KBM-7 (cell line): ENCODE data around the gene TSC22D1.

ENCODE experiments used
- DNase-seq: peaks from one replicate; pipeline ENCODE4 v3.0.0-alpha.2; 2015
- in situ Hi-C: fragments of 300-500 bp; cut with MboI; formaldehyde crosslinking; loops from 2 replicates; pipeline ENCODE4 v1.14.3; 2020; ENCODE audit warnings: low sequenced_read_pairs, low pct_unique_long_range_greater_than_20kb, mixed read lengths

The TSC22D1 gene

DNA sequence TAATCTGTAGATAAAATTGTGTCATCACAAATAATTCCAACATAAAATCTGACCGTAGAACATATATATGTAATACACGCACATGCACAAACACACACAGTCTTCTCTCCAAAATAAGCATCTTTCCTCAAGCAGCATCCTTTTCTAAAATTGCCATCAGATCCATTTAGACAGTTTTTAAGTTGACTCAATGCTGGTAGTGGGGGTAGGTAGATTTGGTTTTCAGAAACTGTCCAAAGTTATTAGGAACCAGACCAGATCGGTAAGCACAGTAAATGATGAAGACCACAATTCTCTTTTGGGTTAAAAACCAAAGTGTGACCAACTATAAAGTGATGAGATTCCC lies 137.9 kb downstream of the TSC22D1 start:
- DNase-seq, result no peak
- in situ Hi-C loops, result no loop called here

DNA sequence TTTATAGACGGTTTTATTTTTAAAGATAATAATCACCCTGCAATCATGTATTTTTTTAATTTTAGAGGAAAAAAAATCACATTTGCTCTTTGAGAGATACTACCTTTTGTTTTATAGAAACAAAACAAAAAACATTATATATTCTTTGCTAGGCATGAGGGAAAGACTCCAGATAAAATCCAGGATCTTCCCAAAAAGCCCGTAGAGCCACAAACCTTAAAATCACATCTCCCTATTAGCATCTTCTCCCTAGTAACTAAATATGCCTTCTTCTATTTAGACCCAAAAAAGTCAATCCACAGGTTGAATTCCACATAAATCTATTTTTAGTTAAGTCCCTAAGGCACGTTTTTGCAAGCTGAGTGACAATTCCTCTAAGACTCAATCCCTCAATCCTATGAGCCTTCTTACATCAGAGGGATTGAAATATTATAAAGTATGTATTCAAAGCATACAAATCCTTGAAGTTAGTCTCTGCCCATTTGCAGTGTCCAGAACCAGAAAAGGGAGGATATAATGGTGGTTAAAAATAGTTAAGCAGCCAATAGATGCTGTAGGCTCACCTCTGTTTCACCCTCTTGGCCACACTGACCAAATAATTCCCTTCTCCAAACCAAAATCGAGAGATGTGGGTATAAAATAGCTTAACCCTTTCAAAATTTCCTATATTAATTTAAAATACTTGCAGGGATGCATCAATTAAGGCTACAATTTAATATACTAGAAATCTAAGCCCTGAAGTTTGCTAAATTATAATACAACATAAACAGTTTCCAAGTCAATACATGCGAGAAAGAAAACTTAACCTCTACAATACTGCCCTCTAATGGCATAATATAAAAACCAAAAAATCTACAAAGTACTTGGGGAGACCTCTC lies 138.5 kb downstream of the TSC22D1 start:
- peak; percentile 79 for DNase-seq
- in situ Hi-C loops, result no loop called here

DNA sequence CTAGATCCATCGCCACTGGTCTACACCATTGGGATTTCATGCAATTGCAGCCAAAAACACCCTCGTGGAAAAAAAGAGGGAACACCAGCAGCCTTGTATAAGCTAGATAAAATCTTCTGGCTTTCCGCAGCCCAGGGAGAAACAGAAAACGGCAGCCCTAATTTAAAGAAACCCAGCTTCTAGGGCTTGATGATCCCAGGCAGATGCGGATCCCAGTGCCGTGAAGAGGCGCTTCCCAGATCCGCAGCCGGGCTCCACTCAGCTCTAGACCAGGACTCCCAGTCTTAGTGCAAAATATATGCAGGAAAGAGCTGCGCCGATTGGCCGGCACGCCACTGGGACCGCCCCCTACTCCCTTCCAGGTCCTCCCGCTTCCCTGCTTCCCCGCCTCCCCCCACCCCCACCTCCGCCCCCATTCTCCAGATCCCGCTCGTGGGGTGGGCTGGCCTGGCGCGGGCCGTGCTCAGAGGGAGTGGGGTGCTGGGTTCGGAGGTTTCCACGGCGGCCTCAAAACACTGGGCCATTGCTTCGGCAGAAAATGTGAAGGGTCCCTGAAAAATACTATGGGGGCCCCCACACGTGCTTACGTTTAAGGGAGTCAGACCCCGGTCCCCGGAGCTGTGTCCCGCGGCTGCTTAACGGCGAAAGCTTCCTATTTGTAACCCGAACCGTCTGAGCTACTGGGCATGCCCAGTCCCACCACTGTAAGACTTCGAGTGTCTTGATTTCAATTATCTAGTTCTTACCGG lies 139.4 kb downstream of the TSC22D1 start:
- peak; percentile 85 for DNase-seq

DNA sequence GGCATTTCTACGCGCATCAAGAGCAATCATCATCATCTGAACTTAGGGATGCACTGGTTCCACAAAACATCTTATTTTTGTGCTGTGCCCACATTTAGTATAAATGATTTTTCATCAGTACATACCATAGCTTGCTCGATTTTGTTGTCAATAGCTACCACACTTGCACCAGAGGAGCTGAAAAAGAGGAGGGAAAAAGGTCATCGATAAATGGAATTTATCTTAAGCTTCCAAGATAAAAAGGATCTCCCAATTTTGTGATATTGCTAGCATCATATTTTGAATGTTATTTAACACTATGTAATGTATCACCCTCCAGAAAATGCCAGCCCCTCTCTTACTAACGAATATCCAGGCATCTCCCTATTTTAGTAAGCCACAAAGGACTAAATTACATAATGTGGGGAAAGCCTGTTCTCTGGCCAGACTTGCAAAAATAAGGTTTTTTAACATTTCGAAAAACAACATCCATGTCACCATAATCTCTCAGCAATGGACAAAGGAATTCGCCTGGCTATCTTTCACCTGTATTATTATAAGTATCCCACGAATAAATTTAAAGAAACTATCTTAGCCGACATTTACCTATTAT lies 140.1 kb downstream of the TSC22D1 start:
- in situ Hi-C loops, result no loop called here
- DNase-seq, result no peak

More for the DNA sequence above, 139.4 kb downstream of the TSC22D1 start:
- in situ Hi-C loops, result no loop called here

DNA sequence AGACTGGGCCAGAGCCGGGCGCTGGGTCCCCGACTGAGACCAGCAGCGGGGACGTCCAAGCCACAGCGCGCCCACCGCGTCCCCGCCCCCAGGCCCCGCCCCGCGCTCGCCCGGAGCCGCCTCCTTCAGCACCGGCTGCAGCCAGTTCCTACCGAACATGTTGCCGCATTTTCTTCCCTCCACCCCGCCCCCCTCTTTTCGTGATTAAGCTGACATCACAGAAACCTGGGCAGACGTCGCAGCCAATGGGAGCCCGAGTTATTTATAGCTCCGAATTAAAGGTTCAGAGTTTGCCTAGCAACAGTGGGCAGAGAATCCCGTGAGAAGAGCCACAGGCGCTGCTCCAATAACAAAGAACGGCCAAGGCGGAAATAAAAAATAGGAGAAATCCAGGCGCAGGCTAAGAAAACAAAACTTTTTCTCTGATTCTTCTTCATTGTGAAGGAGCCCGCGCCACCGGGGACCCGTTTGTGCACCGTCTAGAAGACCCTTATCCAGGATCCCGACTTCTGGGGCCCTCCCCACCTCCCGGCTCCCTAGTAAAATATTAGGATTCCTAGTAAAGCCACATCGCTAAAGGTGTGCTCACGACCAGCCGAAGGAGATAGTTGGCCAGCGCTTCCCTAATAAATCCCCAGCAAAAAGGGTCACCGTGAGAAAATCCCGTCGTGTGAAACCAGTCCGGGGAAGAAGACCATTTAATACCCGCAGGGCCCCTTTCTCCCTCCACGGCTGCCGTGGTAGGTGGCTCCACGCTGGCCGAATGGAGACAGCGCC lies 140.8 kb downstream of the TSC22D1 start:
- in situ Hi-C loops, result no loop called here

DNA sequence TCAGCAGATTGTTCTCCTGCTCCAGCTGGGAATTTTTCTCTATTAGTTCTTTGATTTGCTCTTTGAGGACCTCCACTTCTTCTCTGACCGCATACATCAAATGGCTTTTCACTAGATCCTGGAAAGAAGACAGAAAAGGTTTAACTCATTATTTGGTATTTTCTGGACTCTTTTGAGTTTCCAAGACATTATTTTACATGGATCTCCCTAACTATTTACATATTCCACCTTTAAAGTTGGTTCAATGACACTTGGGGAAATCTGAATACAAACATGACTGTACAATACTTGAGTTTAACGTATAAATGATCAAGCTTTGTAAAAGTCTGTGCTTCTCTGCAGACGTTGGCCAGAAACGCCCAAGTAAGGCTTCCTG lies 141.4 kb downstream of the TSC22D1 start:
- DNase-seq, result no peak
- in situ Hi-C loops, result no loop called here

More for the DNA sequence above, 140.8 kb downstream of the TSC22D1 start:
- DNase-seq, result peak; percentile 98

DNA sequence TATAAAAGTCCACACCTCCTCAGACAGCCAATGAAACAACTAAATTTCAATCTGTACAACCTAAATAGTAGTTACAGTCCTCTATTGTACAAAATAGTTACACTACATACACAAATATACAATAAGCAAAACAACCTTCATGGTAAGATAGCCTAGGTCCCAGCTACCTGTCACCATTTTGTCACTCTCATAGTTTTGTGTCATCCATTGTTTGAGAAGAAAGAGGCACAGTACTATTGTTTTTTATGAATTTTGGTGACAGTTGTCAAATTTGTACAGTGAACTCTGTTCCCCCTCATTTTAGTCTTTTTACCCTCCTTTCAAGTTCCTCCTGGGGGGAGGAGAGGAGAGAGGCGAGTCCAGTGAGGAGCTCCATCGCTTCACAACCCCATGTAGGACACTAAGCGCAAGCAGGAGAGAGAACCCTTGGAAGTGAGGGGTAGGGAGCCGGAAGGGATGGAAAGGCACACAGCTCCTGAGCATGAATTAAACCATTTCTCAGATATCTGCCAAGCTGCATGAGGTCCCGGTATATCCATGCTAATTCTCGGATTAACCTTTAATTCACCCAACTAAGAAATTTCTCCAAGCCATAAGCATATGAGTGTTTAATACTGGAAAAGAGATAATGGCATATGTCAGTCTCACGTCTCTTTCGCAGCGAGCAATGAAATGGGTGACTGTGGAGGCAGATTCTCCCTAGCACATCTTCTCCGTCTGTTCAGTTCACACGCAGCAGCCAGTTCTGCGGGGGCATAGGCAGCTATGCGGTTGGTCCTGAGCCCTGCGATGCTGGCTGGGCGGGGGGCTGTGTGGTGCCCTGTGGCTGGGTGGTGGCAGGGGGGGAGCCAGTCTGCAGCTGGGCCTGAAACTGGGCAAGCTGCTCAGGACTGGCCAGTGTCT lies 142.0 kb downstream of the TSC22D1 start:
- in situ Hi-C loops, result no loop called here
- no peak for DNase-seq

DNA sequence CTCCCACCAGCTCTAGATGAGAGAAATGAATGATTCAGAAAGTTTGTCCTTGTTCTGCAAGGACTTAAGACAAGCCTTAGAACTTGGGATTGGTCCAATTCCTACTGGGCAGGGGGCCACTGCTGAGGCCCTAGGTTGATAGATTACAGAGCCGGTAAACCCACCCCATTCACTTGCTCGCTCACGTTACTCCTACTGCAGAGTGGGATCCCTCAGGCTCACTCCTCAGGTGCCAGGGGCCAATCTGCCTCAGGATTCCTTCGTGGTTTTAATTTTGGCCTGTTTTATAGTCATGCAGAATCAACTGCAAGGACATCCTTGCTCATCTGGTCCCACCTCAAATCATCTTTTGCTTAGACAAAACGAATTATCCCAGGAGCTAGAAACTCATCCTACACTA lies 143.5 kb downstream of the TSC22D1 start:
- in situ Hi-C loops, result no loop called here
- no peak for DNase-seq

DNA sequence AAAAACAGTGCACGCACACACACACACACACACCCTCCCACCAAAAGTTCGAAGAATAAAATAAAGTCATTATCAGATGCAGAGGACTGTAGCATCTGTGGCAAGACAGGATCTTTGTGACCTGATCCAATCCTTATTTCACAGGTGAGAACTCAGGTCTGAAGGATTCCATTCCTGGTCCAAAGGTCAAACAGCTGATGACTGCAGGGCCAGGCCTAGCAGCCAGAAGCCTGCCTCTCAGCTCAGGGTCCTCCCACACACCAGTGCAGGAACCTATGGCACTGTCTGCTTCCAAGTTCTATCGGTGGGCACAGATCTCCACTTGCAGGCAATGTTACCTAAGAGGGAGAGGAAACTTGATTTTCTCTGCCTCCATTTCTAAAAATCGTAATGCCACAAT lies 145.0 kb downstream of the TSC22D1 start:
- no peak for DNase-seq
- in situ Hi-C loops, result no loop called here

DNA sequence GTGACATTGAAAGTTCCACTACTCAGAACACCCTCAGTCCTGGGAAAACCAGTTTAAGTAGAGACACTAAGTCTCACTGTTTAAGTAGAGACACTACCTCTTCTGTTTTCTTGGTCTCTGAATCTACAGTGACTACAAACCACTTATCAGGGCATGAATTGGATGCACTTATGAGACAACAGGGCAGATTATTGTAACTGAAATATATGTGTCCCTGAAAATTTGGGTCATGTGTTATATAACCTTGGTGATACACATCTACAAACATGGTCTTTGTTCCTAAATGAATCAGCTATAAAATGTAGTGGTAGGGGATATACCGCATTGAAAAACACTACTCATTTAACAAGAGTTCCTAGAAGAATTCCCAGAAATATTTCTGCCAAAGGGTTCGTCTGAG lies 146.8 kb downstream of the TSC22D1 start:
- in situ Hi-C loops, result no loop called here
- no peak for DNase-seq

DNA sequence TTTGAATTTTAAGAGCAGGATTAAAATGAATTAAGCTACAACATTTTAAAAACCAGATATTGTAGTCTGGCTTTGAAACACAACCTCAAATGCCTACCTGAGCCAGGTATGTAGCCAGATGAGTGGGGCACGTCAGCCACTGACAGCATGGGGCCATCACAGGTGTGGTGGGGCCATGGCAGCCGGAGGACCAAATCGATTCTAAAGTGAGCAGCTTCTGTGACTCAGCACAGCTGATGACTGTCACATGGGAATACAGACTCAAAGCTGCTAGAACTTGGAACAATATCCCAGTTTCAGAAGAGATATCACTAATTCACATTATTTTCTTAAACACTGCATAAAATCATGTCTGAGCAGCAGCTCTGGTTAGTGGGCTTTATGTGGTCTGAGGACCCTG lies 149.7 kb downstream of the TSC22D1 start:
- in situ Hi-C loops, result no loop called here
- no peak for DNase-seq

DNA sequence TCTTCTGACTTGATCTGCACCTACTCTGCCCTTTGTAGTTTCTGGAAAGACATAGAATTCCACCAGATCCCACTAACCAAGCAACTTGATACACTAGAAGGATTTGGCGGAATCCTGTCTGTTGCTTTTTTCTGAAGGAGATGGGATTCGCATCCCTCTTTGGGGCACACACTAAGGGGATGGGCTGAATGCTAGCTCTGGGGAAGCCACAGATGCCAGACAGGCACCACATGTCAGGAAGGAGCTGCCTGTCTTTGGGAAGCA lies 150.4 kb downstream of the TSC22D1 start:
- no peak for DNase-seq
- in situ Hi-C loops, result no loop called here

DNA sequence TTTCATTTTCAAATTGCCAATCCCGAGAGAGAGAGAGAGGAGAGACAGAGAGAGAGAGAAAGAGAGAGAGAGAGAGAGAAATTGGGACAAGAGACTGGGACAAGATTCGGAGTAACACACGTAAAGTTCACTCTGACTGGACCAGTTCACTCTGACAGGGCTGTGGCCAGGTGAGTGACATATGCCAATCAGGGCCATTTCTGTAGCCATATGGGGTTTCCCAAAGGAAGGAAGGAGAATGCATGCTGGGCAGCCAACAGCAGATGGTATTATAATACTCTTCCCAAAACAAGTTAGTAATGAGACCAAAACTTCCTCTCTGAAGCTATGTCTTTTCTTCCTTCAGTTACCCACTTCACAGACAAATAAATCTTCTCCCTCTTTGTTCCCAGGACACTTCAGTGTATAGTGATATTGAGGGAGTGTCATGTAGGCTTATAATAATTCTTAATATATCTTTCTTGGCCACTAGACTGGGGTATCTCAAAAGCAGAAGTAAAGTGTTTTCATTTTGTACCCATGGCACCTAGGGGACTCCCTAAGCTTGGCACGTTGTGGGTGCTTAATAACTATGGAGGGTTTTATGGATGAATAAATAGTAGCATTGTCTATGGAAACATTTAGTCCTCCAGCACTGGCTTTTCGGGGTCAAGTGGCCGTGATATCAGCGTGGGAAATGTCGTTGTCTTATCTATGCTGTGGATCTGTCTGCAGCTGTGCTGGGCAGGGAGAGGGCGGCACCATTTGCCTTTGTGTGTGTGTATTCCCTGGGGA lies 150.9 kb downstream of the TSC22D1 start:
- DNase-seq, result no peak
- in situ Hi-C loops, result no loop called here

DNA sequence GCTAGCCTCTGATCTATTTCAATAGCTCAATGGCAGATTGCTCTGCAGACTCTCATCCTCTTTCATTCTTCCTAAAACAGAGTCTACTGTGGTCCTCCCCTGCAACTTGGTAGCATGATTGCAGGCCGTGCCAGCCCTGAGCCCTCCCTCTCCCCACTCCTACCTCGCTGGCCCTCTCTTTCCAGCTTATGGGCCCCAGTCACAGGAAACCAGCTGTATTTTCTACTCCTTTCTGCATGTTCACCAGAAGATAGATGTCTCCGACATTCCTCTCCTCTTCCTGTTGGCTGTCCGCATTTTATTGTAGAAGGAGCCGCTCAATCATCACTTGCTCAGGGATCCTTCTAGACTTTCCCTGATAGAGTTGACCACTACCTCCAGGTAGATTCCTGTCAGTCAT lies 152.3 kb downstream of the TSC22D1 start:
- no peak for DNase-seq
- in situ Hi-C loops, result no loop called here

DNA sequence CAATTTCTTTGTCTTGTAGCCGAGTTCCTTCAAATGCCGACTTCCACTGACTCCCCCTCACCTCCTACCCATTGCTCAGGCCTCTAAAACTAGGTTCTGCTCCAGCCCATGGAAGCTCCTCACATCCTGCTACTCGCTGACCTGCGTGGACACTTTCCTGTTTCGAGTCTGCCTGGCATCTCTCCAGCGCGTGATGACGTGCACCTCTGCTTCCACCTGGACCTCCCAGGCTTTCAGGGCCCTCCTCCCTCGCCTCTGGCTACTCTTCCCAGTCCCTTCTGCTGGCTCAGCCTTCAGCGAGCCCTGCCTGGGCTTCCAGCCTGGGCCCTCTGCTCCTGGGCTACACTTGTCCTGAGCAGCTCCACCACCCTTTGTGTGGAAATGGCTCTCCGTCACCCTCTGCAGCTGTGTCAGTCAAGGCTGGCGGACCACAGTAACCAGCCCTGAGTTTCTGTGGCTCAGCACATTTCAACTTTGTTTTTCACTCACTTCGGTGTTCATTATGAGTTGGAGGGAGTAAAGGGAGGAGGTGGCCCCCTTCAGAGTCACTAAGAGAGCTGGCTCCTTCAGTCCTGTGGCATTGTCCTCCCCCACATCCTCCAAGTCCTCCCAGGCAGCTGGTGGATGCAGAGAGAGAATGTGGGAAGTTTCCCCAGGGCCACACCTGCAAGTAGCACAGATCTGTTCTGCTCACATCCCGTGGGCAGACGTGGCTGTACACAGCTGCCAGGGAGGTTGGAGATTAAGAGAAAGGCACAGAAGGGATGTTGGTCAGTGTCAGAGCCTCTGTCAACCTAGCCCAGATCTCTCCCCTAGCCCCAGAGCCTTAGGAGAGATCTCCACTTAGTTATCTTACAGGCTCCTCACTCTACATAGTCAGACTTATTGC lies 153.1 kb downstream of the TSC22D1 start:
- no peak for DNase-seq
- in situ Hi-C loops, result no loop called here

DNA sequence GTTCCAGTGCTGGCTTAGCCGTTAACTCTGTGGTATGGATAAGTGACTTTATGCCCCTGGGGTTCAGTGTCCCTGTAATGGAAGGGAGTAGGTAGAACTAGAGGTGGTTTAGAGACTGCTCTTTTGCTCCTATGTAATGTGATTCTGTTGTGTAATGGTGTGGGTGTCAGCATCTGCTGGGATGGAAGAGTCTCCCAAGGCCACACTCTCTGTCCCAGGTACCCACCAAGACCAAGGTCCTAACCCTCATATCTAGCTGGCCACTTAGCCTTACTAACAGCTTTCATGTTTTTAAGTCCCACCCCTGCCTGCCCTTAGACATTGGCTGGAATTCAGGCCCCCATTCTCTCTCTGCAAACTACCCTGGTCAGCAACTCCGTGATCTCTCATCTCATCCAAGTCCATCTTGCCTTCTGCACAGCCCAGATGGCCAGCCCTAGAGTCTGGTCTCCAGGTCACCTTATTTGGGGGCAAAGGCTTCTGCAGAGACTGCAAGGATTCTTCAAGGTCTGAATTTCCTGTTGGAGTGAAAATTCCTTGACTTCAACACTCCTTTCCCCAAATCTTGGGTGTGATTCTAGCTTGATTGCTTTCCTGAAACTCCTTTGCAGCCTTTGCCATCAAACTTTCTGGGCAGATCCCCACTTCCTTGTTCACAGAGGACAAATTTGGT lies 154.1 kb downstream of the TSC22D1 start:
- no peak for DNase-seq
- in situ Hi-C loops, result no loop called here
